HUES48 (cell line): ENCODE results near the gene RNF220.

Source experiments
- H3K27ac ChIP-seq: one replicate; pipeline ENCODE4 v1.7.0; 2013; ENCODE audit warnings: low read depth, low read length, inconsistent platforms
- H3K27me3 ChIP-seq: 2 replicates; pipeline ENCODE4 v1.6.1; 2013; ENCODE audit warnings: mild to moderate bottlenecking, low read length; ENCODE audit not compliant: control insufficient read depth, insufficient read depth
- H3K36me3 ChIP-seq: 2 replicates; pipeline ENCODE4 v1.6.1; 2013; ENCODE audit warnings: low read length; ENCODE audit not compliant: control insufficient read depth, insufficient read depth
- H3K4me1 ChIP-seq: 2 replicates; pipeline ENCODE4 v1.6.1; 2013; ENCODE audit warnings: mild to moderate bottlenecking, low read length; ENCODE audit not compliant: control insufficient read depth, insufficient read depth
- H3K4me3 ChIP-seq: 2 replicates; pipeline ENCODE4 v1.5.1; 2013; ENCODE audit warnings: mild to moderate bottlenecking, low read depth, low read length
- H3K9ac ChIP-seq: 2 replicates; pipeline ENCODE4 v1.6.1; 2013; ENCODE audit warnings: mild to moderate bottlenecking, low read depth, low read length, moderate library complexity
- H3K9me3 ChIP-seq: 2 replicates; pipeline ENCODE4 v1.6.1; 2013; ENCODE audit warnings: low read length; ENCODE audit not compliant: control insufficient read depth, insufficient read depth

The RNF220 gene

DNA sequence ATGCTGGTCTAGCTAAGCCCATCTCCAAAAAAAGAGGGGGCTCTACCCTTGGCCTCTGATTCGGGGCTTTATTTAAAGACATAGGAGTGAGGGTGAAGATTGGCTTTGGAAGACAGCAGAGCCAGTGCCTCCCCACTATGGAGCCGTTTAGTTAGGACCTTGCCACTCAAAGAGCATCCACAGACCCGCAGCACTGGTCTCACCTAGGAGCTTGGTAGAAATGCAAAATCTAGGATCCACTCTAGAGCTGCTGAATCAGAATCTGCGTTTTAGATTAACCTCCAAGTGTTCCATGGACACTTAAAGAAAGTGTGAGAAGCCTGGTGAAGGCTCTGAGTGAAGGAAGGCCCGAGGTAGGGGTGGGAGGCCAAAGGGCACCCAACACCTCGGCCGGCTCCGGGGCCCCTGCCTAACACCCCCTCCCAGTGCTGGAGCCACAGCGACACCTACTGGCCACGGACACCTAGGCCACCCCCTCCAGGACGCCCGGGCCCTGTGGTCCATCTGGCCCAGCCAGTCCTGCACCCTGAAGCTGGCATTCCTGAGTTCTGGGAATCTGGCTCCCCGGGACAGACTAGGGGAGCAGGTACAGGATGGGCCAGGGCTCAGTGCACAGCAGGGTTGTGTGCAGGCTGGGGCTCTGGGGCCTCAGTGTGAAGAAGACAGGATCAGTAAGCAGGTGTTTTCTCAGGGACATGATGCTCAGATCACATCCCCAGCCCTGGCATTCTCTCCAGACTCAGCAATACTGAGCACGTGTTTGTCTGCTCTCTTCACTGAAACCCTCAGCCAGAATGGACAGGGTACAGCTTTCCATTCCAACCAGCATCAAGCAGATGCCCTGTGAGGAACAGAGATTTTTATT is 190.0 kb downstream of the RNF220 start:
- H3K36me3 ChIP-seq, result no peaks in the 10 kb centered on the region
- no peaks in the 10 kb centered on the region for H3K27me3 ChIP-seq
- no peak overlapping the region for H3K4me3 ChIP-seq
- H3K9ac ChIP-seq, result no peak overlapping the region
- peaks cover 24% of the 10 kb centered on the region for H3K4me1 ChIP-seq
- no peaks in the 10 kb centered on the region for H3K9me3 ChIP-seq
- no peak overlapping the region for H3K27ac ChIP-seq

DNA sequence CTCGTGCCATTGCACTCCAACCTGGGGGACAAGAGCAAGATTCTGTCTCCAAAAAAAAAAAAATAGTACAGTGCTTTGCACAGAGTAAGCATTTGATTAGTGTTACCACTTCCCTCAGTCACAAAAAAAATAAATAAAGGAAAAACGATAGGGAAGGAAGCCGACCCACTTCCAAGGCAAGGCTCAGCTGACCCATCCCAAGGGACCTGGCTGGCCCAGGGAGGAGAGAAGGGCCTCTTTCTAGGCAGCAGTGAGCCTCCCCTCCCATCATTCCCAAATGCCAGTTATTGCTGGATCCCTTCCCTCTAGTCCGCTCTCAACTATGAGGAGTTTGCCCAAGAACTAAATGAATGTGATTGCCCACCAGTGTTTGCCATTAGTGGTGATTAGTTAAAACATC is 191.5 kb downstream of the RNF220 start:
- Histone ChIP-seq H3K9ac (no peak overlapping the region), H3K9me3 (no peaks in the 10 kb centered on the region), H3K27me3 (no peaks in the 10 kb centered on the region), H3K36me3 (no peaks in the 10 kb centered on the region), H3K27ac (no peak overlapping the region), H3K4me1 (peaks cover 24% of the 10 kb centered on the region), H3K4me3 (no peak overlapping the region)

DNA sequence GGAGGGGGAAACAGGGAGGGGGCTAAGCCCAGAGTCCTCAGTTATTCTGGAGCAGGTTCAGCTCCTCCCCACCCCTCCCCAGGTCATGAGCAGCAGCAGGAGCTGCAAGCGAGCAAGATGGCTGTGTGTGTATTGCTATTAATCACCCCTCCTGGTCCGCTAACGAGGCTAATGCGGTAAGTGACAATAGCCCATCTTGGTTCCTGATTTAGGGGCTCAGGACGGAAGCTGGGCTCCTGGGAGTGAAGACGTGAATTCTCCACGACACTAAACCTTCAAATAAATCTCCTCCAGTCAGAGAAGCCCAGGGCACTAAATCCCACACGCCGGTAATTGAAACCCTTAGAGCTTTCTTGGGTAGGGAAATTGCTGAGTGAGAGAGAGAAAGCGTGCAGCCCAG is 193.1 kb downstream of the RNF220 start:
- no peaks in the 10 kb centered on the region for H3K9me3 ChIP-seq
- H3K27ac ChIP-seq, result no peak overlapping the region
- no peaks in the 10 kb centered on the region for H3K36me3 ChIP-seq
- no peak overlapping the region for H3K9ac ChIP-seq
- H3K4me1 ChIP-seq, result peaks cover 12% of the 10 kb centered on the region; the same call in 1 of the 2 replicates
- H3K27me3 ChIP-seq, result no peaks in the 10 kb centered on the region
- H3K4me3 ChIP-seq, result no peak overlapping the region

DNA sequence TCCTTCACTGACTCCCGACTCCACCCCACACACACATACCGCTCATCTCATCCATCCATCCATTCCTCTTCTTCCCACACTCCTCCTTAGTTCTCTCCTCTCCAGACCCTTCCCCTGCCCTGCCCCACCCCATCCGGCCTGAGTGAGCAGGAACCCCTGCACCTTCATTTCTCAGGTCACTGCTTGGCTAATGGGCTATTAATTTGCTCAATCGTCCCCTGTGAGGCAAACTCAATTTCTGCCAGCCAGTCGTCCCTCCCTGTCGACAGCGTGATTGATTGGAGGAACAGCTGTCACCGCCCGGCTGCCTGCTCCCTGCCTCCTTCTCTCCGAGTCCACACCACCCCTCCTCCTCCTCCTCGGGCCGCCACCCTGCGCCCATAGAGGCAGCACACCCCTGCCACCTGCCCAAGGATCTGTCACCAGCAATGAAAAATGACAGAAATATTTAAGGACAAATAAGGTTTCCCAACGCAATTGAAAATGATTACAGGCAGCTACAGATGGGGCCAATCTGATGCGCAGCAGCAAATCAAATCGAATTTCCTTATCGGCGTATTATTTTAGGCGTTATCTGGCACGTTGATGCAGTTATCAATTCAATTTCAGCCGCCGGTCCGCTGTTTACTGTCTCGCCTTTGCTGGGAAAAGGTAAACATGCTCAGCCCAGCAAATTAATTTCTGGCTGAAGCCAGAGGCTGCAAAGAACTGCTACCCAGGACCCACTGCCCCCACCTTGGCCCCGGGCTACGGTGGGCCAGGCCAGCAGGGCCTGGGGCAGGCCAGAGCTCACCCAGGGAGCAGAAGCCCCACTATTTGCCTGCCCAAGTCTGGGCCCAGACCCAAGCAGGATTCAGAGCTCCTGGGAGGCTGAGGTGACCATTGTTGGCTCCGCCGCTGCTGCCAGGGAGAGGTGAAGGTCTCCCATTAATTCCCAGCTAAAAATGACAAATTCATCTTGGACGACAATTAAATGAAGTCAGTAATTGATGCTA is 197.9 kb downstream of the RNF220 start:
- Histone ChIP-seq H3K4me3 (no peak overlapping the region), H3K36me3 (no peaks in the 10 kb centered on the region), H3K4me1 (no peaks in the 10 kb centered on the region; the same call in 1 of the 2 replicates), H3K27me3 (no peaks in the 10 kb centered on the region), H3K9ac (no peak overlapping the region), H3K27ac (no peak overlapping the region), H3K9me3 (no peaks in the 10 kb centered on the region)

DNA sequence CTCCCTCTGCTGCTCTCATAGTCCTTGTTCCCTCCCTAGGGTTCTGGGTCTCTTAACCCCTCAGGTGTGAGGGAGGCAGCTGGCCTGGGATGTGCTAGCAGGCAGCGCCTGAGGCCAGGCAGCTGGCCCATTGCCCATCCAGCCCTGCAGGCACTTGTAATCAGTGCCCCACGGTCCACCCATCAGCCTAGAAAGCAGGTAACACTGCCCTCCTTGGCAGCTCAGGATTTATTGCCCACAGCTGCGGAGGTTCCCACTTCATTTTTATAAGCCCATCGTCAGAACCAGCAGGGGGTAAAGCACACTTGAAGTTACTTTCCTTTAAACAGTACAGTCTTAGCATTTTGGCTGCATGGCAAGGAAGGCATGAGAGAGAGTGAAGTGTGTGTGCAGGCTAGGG is 198.7 kb downstream of the RNF220 start:
- no peaks in the 10 kb centered on the region for H3K27me3 ChIP-seq
- no peak overlapping the region for H3K9ac ChIP-seq
- H3K9me3 ChIP-seq, result no peaks in the 10 kb centered on the region
- H3K27ac ChIP-seq, result no peak overlapping the region
- H3K4me3 ChIP-seq, result no peak overlapping the region
- H3K36me3 ChIP-seq, result no peaks in the 10 kb centered on the region
- no peaks in the 10 kb centered on the region for H3K4me1 ChIP-seq

DNA sequence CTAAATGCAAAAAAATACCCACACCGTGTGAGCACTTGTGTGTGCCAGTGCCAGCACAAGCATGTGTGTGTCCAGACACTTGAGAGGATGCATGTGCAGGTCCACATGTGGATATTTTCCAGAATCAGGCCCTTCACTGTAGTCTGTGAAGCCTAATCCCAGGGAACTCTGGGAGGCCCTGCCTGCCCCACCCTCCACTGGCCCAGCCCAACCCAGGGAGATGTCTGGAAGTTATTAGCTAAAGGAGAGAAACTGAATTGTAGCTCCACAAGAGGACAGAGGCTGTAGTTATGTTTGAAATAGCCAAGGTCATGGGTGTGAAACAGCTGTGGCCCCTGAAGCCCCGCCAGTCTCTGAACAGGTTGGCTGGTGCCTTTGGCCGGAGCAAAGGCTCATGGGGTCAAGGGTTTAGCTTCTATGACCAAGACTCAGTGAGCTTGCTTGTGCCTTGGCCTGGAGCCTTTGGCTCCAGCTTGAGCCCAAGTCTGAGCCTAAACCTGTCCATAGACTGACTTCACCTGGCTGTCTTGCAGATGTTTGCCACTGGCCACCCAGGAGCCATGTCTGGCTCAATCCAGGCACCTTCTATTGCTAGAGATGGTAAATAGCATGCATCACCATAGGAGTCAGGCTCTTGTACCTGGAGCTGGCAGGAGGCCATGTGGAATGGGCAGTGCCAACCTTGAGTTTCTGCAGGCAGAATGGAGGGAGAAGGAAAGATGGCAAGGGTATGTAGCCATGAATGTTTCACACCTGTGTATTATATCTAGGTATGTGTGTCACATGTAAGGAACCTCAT is 199.3 kb downstream of the RNF220 start:
- Histone ChIP-seq H3K9me3 (no peaks in the 10 kb centered on the region), H3K4me3 (no peak overlapping the region), H3K4me1 (no peaks in the 10 kb centered on the region), H3K27ac (no peak overlapping the region), H3K36me3 (no peaks in the 10 kb centered on the region), H3K27me3 (no peaks in the 10 kb centered on the region), H3K9ac (no peak overlapping the region)

DNA sequence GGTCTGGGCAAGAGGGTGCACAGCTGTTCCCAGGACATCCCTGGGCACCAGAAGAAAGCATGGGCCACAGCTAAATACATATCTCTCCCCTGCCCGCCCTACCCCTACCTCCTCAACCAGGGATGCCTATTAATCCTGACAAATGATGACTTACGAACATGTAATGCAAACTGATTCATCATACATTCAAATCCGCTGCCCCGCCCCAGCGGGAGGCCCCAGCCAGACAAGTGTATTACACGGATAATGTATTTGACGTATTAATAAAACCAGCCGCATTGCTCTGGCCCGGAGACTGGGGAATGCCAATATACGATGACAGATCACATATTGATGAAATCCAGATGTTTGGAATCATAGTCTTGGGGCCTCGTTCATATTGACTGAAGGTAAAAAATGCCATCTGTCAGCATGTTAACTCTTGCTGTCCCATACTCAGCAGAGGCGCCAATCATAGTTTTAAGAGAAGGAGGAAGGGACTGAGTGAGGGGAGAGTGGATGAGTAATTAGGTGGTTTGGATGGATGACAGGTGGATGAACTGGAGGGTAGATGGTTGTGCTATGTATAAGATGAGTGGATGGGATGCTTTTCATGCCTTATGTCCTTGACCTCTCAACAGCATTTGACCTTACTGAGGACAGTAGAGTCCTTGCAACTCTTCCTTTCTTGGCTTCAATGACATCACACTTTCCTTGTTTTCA is 201.0 kb downstream of the RNF220 start:
- H3K27me3 ChIP-seq, result no peaks in the 10 kb centered on the region
- H3K36me3 ChIP-seq, result no peaks in the 10 kb centered on the region
- no peak overlapping the region for H3K4me3 ChIP-seq
- no peak overlapping the region for H3K27ac ChIP-seq
- peaks cover 11% of the 10 kb centered on the region; the same call in 1 of the 2 replicates for H3K4me1 ChIP-seq
- no peak overlapping the region for H3K9ac ChIP-seq
- no peaks in the 10 kb centered on the region for H3K9me3 ChIP-seq

DNA sequence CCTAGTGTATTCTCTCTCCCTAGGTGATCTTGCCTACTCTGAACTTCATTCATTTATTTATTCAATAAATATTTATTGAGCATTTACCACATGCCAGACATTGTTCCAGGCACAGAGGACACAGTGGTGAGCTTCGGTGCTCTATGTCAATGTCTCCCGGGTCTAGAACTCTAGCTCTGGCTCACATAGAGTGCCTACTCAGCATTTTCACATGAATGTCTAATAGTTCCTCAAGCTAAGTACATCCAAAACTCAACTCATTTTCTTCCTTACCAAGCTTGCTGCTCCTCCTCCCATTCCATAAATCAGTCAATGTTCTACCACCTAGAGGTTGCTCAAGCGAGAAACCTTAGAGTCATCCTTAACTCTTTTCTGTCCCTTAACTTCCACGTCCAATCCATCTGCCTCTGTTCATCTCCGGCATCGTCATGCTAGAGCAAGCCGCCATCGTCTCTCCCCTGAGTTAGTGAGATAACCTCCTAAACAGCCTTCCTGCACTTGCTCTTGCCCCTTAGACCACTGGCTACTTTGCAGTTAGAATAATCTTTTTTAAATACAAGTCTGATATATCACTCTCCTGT is 201.7 kb downstream of the RNF220 start:
- no peak overlapping the region for H3K4me3 ChIP-seq
- no peak overlapping the region for H3K27ac ChIP-seq
- no peaks in the 10 kb centered on the region for H3K36me3 ChIP-seq
- H3K4me1 ChIP-seq, result peaks cover 11% of the 10 kb centered on the region; the same call in 1 of the 2 replicates
- H3K27me3 ChIP-seq, result no peaks in the 10 kb centered on the region
- no peaks in the 10 kb centered on the region for H3K9me3 ChIP-seq
- no peak overlapping the region for H3K9ac ChIP-seq

DNA sequence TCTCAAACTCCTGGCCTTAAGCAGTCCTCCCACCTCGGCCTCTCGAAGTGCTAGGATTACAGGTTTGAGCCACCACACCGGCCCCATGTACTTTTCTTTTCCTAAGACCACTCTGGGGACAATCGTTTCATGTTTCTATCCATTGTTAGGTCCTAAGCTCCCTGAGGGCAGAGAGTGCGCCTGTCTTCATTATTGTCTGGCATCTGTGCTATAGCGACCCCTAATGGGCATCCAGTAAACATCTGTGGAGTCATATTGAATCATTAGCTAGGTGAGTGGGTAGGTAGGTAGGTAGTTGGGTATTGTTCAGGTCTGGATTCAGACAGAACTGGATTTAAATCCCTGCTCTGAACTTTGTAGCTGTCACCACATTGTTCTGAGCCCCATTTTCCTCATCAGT is 203.1 kb downstream of the RNF220 start:
- no peak overlapping the region for H3K9ac ChIP-seq
- H3K27ac ChIP-seq, result no peak overlapping the region
- no peaks in the 10 kb centered on the region for H3K9me3 ChIP-seq
- H3K27me3 ChIP-seq, result no peaks in the 10 kb centered on the region
- no peaks in the 10 kb centered on the region for H3K36me3 ChIP-seq
- H3K4me3 ChIP-seq, result no peak overlapping the region
- peaks cover 11% of the 10 kb centered on the region; the same call in 1 of the 2 replicates for H3K4me1 ChIP-seq

DNA sequence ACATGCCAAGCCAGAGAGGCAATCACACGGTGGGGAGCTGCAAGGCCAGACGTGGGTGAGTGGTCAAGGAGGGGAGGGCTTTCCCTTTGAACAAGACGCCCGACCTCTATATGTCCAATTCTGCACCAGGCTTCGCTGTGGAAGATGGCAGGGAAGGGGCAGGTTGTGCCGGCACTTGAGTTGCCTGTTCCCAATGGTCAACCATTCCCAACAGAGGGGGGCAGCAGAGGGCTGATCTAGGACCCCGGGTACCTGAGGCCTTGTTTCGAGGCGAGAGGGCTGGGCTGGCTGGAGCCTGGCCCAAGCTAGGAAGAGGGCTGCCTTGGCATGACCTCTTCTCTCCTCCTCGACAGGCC is 204.3 kb downstream of the RNF220 start:
- Histone ChIP-seq H3K36me3 (no peaks in the 10 kb centered on the region), H3K27ac (no peak overlapping the region), H3K27me3 (no peaks in the 10 kb centered on the region), H3K9me3 (no peaks in the 10 kb centered on the region), H3K9ac (no peak overlapping the region), H3K4me1 (peaks cover 11% of the 10 kb centered on the region; the same call in 1 of the 2 replicates), H3K4me3 (no peak overlapping the region)
